DOHH2 (cell line): ENCODE results near the gene FOXD2.

ENCODE experiments used
- H3F3A ChIP-seq: fragments of 200-600 bp; sonication (generic), shearing (Covaris generic); 2 replicates; pipeline ENCODE4 v1.6.0; 2016; ENCODE audit warnings: antibody characterized with exemption, mild to moderate bottlenecking; ENCODE audit not compliant: control insufficient read depth, insufficient read depth
- H3K27ac ChIP-seq: fragments of 200-600 bp; sonication (generic); 2 replicates; pipeline ENCODE4 v1.5.1; 2014; ENCODE audit warnings: low read depth, mild to moderate bottlenecking, low read length, moderate library complexity
- H3K27me3 ChIP-seq: fragments of 200-600 bp; sonication (generic); 2 replicates; pipeline ENCODE4 v1.6.1; 2014; ENCODE audit warnings: mild to moderate bottlenecking, low read length, mixed read lengths; ENCODE audit not compliant: control insufficient read depth
- H3K36me3 ChIP-seq: fragments of 200-600 bp; sonication (generic); 2 replicates; pipeline ENCODE4 v1.6.1; 2014; ENCODE audit warnings: mild to moderate bottlenecking, low read length, moderate library complexity, mixed read lengths; ENCODE audit not compliant: control insufficient read depth
- H3K4me1 ChIP-seq: fragments of 200-600 bp; sonication (generic); 2 replicates; pipeline ENCODE4 v1.6.1; 2014; ENCODE audit warnings: mild to moderate bottlenecking, low read length, mixed read lengths; ENCODE audit not compliant: control insufficient read depth
- H3K4me2 ChIP-seq: fragments of 200-600 bp; sonication (generic); 2 replicates; pipeline ENCODE4 v1.6.0; 2014; ENCODE audit warnings: mild to moderate bottlenecking, low read length, moderate library complexity
- H3K4me3 ChIP-seq: fragments of 200-600 bp; sonication (generic); 2 replicates; pipeline ENCODE4 v1.5.1; 2014; ENCODE audit warnings: mild to moderate bottlenecking, low read length, mixed read lengths
- H3K79me2 ChIP-seq: fragments of 200-600 bp; sonication (generic); 2 replicates; pipeline ENCODE4 v1.6.1; 2014; ENCODE audit warnings: mild to moderate bottlenecking, low read length, mixed read lengths; ENCODE audit not compliant: control insufficient read depth
- H3K9me2 ChIP-seq: fragments of 200-600 bp; sonication (generic); replicated peaks from 2 replicates; pipeline ENCODE4 v1.6.1; 2014; ENCODE audit warnings: mild to moderate bottlenecking, low read length, mixed read lengths; ENCODE audit not compliant: control insufficient read depth
- H3K9me3 ChIP-seq: fragments of 200-600 bp; sonication (generic); 2 replicates; pipeline ENCODE4 v1.6.1; 2014; ENCODE audit warnings: antibody characterized with exemption, low read length, mixed read lengths; ENCODE audit not compliant: control insufficient read depth, insufficient read depth
- H4K20me1 ChIP-seq: fragments of 200-600 bp; sonication (generic); 2 replicates; pipeline ENCODE4 v1.6.0; 2014; ENCODE audit warnings: low read depth, mild to moderate bottlenecking, antibody characterized with exemption, low read length, moderate library complexity; ENCODE audit not compliant: control insufficient read depth, insufficient read depth
- CTCF ChIP-seq: fragments of 200-600 bp; sonication (generic); IDR thresholded peaks from one replicate; pipeline ENCODE4 v1.5.1; 2014; ENCODE audit warnings: antibody characterized with exemption, mild to moderate bottlenecking, low read depth, low read length; ENCODE audit not compliant: poor library complexity, severe bottlenecking
- EZH2phosphoT487 ChIP-seq: fragments of 200-600 bp; sonication (generic); IDR thresholded peaks from 2 replicates; pipeline ENCODE4 v1.6.1; 2017; ENCODE audit warnings: borderline replicate concordance, mild to moderate bottlenecking, antibody characterized with exemption, low read length, moderate library complexity, mixed read lengths

The FOXD2 gene

GRCh38 chr1:47436304-47436978 is 1.4 kb upstream of the FOXD2 start:
- Histone ChIP-seq H3K79me2 (peaks cover 57% of the 10 kb centered on the region), H3K36me3 (peaks cover 39% of the 10 kb centered on the region), H3F3A (no peaks in the 10 kb centered on the region), H3K9me3 (no peaks in the 10 kb centered on the region), H3K9me2 (no peaks in the 10 kb centered on the region), H3K4me1 (peaks cover 38% of the 10 kb centered on the region), H3K4me2 (peak overlapping the region; percentile 88), H3K4me3 (peak overlapping the region; percentile 96), H3K27ac (peak overlapping the region; percentile 67), H3K27me3 (peaks cover 2% of the 10 kb centered on the region), H4K20me1 (peaks cover 18% of the 10 kb centered on the region; the same call in 1 of the 2 replicates)
- TF ChIP-seq EZH2phosphoT487 (no peak), CTCF (peak; percentile 97)

GRCh38 chr1:47436979-47437446 is 831 bp upstream of the FOXD2 start:
- Histone ChIP-seq H3K4me1 (peaks cover 33% of the 10 kb centered on the region), H3K27me3 (peaks cover 7% of the 10 kb centered on the region), H3K4me2 (peak overlapping the region; percentile 88), H3K79me2 (peaks cover 52% of the 10 kb centered on the region), H3K36me3 (peaks cover 35% of the 10 kb centered on the region), H4K20me1 (0 out of 2 replicates have a peak, but pooled peaks cover 13% of the 10 kb centered on the region), H3K9me2 (no peaks in the 10 kb centered on the region), H3F3A (no peaks in the 10 kb centered on the region), H3K27ac (peak overlapping the region; percentile 67), H3K9me3 (no peaks in the 10 kb centered on the region), H3K4me3 (peak overlapping the region; percentile 96)
- TF ChIP-seq EZH2phosphoT487 (no peak), CTCF (no peak)

GRCh38 chr1:47438165-47439016 is 547 bp downstream of the FOXD2 start:
- Histone ChIP-seq H3K4me3 (peak overlapping the region; percentile 96), H3K9me3 (no peaks in the 10 kb centered on the region), H3K9me2 (no peaks in the 10 kb centered on the region), H4K20me1 (0 out of 2 replicates have a peak, but pooled peaks cover 8% of the 10 kb centered on the region), H3K79me2 (peaks cover 38% of the 10 kb centered on the region), H3K4me2 (peak overlapping the region; percentile 88), H3K27ac (0 out of 2 replicates have a peak overlapping the region, but pooled peaks have one; percentile 67), H3K36me3 (peaks cover 25% of the 10 kb centered on the region), H3K4me1 (peaks cover 19% of the 10 kb centered on the region), H3F3A (no peaks in the 10 kb centered on the region), H3K27me3 (peaks cover 17% of the 10 kb centered on the region)
- TF ChIP-seq CTCF = no peak
- TF ChIP-seq EZH2phosphoT487 = no peak
